Lower leg skin (tissue), 4 donors: Measurements from ENCODE around the gene NF2. TPM values are rescaled to one million over a fixed set of nuclear protein-coding genes. Genes with fewer than 3 reads are reported as not detected.
"Not testable (repeated sequence)": the region's sequence is repeated elsewhere in the genome, so short reads cannot be mapped to it uniquely, and the experiment has no call there.

Experiments used
- DNase-seq, 2 donors: peaks; one replicate each; pipeline ENCODE4 v3.0.0-alpha.2; 2019; ENCODE audit warnings: low spot score in 2 of 2
- H3K4me3 ChIP-seq: fragments of 200-600 bp; sonication (generic); 2 replicates; pipeline ENCODE4 v1.5.1; 2017; ENCODE audit warnings: mild to moderate bottlenecking, low read depth; ENCODE audit not compliant: poor library complexity, severe bottlenecking
- POLR2A ChIP-seq, 2 donors: fragments of 450-650 bp; IDR thresholded peaks; one replicate each; pipeline ENCODE4 v1.6.1; 2016 to 2017; ENCODE audit warnings: antibody characterized with exemption in 2 of 2, mild to moderate bottlenecking in 1 of 2, moderate library complexity in 1 of 2
- WGBS, 2 donors: methylation state at CpG; one replicate each; pipeline ENCODE4 v1.1.5; 2018; 5-methylcytosine and 5-hydroxymethylcytosine counted together
- intact Hi-C: fragments of 100-400 bp; cut with DNase I; formaldehyde crosslinking; loops from one replicate; pipeline ENCODE4 v1.15.0; 2023; ENCODE audit warnings: low total_unique reads
- total RNA-seq, 4 donors: library from RNA; depleted of rRNA; stranded (reverse); fragments of >200 nt; gene quantifications; one replicate each; pipeline ENCODE4 v1.1.0, GENCODE V29; 2016
- TF ChIP-seq, protein P1 (sequence below), 3 donors: fragments of 450-650 bp; IDR thresholded peaks; one replicate each; pipeline ENCODE4 v1.5.1; 2016; ENCODE audit warnings: antibody characterized with exemption in 3 of 3, mild to moderate bottlenecking in 3 of 3, moderate library complexity in 2 of 3

Gene NF2
- total RNA-seq, 4 donors from 2014 or later: 16.7 to 32.0 (median 25.2) TPM

DNA sequence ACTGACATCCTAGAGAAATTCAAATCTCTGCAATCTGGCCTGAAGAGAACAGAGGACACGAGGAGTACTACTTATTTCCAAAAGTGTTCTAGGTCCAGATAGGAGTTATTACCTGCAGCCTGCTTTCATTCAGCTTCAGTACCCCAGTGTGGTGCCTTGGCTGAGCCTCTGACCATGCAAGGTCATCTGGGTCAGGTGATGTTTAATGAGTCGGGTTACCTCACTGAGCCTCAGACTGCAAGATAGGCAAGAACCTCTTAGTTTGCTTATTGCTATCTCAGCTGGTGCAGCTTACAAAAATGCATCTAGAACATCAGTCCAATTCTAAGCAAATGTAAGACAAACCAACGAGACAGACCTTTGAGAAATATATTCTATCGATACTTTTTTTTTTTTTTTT is 9.5 kb upstream of the NF2 start:
- intact Hi-C loops: no loop called here
- TF ChIP-seq POLR2A (IDR thresholded peaks at IDR 0.05): no peak
- TF ChIP-seq, protein P1, sequence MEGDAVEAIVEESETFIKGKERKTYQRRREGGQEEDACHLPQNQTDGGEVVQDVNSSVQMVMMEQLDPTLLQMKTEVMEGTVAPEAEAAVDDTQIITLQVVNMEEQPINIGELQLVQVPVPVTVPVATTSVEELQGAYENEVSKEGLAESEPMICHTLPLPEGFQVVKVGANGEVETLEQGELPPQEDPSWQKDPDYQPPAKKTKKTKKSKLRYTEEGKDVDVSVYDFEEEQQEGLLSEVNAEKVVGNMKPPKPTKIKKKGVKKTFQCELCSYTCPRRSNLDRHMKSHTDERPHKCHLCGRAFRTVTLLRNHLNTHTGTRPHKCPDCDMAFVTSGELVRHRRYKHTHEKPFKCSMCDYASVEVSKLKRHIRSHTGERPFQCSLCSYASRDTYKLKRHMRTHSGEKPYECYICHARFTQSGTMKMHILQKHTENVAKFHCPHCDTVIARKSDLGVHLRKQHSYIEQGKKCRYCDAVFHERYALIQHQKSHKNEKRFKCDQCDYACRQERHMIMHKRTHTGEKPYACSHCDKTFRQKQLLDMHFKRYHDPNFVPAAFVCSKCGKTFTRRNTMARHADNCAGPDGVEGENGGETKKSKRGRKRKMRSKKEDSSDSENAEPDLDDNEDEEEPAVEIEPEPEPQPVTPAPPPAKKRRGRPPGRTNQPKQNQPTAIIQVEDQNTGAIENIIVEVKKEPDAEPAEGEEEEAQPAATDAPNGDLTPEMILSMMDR (IDR thresholded peaks at IDR 0.05): no peak
- 76 to 82% methylated on average over 4 of the region's 4 CpGs for WGBS, 2 donors
- DNase-seq: no peak
- no peak overlapping the region for H3K4me3 ChIP-seq

DNA sequence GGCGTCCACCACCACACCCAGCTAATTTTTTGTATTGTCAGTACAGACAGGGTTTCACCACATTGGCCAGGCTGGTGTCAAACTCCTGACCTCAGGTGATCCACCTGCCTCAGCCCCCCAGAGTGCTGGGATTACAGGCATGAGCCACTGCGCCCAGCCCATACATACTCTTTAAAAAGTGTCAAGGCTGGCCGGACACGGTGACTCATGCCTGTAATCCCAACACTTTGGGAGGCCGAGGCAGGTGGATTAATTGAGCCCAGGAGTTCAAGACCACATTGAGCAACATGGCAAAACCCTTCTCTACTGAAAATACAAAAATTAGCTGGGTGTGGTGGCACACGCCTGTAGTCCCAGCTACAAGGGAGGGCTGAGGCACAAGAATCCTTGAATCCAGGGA is 9.0 kb upstream of the NF2 start:
- 89 to 90% methylated on average over 6 of the region's 6 CpGs for WGBS, 2 donors
- DNase-seq, intact Hi-C loops, H3K4me3 ChIP-seq: not testable (repeated sequence)

DNA sequence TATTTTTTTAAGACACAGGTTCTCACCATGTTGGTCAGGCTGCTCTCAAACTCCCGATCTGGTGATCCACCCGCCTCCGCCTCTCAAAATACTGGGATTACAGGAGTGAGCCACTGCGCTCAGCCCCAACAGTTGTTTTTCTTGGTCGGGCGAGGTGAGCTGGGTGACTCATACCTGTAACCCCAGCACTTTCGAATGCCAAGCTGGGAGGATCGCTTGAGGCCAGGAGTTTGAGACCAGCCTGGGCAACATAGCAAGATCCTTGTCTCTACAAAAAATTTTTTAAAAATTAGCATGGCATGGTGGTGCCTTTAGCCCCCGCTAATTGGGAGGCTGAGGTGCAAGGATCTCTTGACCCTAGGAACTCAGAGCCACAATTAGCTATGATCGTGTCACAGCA is 7.0 kb upstream of the NF2 start:
- DNase-seq: no peak
- intact Hi-C loops: no loop called here
- no peak overlapping the region for H3K4me3 ChIP-seq
- no peak for TF ChIP-seq POLR2A (IDR thresholded peaks at IDR 0.05)
- TF ChIP-seq, protein P1 (IDR thresholded peaks at IDR 0.05): no peak
- WGBS, 2 donors: 75 to 77% methylated on average over 10 of the region's 10 CpGs

DNA sequence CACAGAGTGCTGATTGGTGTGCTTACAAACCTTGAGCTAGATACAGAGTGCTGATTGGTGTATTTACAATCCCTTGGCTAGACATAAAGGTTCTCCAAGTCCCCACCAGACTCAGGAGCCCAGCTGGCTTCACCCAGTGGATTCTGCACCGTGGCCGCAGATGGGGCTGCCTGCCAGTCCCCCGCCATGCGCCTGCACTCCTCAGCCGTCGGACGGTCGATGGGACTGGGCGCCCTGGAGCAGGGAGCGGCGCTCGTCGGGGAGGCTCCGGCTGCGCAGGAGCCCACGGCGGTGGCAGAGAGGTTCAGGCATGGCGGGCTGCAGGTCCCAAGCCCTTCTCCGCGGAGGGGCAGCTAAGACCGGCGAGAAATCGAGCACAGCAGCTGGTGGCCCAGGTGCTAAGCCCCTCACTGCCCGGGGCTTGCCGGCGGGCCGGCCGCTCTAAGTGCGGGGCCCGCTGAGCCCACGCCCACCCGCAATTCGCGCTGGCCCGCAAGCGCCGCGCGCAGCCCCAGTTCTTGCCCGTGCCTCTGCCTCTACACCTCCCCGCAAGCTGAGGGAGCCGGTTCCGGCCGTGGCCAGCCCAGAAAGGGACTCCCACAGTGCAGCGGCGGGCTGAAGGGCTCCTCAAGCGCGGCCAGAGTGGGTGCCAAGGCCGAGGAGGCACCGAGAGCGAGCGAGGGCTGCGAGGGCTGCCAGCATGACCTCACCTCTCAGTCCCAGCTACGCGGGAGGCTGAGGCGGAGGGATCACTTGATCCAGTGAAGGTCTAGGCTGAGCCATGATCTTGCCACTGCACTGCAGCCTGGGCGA is 5.4 kb upstream of the NF2 start:
- DNase-seq, intact Hi-C loops, H3K4me3 ChIP-seq: not testable (repeated sequence)
- 82 to 84% methylated on average over 46 to 52 of the region's 57 CpGs for WGBS, 2 donors

DNA sequence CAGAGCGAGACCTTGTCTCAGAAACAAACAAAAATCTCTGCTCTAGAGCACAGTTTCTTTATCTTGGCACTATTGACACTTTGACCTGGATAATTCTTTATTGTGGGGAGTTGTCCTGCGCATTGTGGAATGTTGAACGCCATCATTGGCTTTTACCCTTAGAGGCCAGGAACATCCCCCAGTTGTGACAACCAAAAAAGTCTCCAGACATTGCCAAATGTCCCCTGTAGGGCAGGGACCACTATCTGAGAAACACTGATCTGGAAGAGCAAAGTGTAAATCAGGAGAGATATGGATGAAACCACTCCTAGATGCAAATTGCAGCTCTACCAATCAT is 4.8 kb upstream of the NF2 start:
- 86 to 93% methylated on average over 3 of the region's 3 CpGs for WGBS, 2 donors

DNA sequence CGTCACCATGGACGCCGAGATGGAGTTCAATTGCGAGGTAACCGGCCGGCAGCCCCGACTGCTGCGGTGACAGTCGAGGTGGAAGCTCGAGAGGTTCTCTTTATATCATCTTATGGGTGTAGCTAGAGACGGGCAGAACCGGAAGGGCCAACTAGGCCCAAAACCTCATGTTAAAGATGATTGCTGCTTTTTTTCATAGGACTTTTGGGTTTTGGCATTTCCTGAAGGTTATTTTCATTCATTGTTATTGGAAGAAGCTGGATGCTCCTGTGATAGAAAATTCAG is 585 bp downstream of the NF2 start:
- H3K4me3 ChIP-seq: peak overlapping the region; percentile 92
- no peak for DNase-seq
- 0 to 1% methylated on average over 12 of the region's 12 CpGs for WGBS, 2 donors
- intact Hi-C loops: no loop called here
- TF ChIP-seq, protein P1 (IDR thresholded peaks at IDR 0.05): no peak
- no peak for TF ChIP-seq POLR2A (IDR thresholded peaks at IDR 0.05)

More for the DNA sequence above, 4.8 kb upstream of the NF2 start:
- no peak for TF ChIP-seq POLR2A (IDR thresholded peaks at IDR 0.05)
- TF ChIP-seq, protein P1 (IDR thresholded peaks at IDR 0.05): no peak
- DNase-seq: no peak
- H3K4me3 ChIP-seq: no peak overlapping the region
- intact Hi-C loops: no loop called here

DNA sequence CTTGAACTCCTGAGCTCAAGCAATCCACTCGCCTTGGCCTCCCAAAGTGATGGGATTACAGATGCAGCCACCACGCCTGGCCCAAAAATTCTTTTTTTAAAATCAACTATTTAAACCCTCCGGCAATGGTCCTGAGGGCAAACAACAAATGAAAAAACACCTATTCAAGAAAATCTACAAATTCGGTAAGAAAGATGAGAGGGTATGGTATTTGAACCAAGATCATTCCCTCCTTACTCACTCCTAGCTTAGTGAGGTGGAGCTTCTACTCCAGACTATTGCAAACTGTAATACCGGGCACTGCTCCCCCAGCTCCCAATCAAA is 2.1 kb downstream of the NF2 start:
- intact Hi-C loops: no loop called here
- no peak for DNase-seq
- no peak overlapping the region for H3K4me3 ChIP-seq
- WGBS, 2 donors: 91 to 95% methylated on average over 5 of the region's 5 CpGs
- TF ChIP-seq, protein P1 (IDR thresholded peaks at IDR 0.05): no peak
- no peak for TF ChIP-seq POLR2A (IDR thresholded peaks at IDR 0.05)
